Activated CD4-positive, alpha-beta T cell treated with anti-CD3 and anti-CD28 coated beads, Interleukin-2, amount 50 U/mL, for 4 hours (primary cell): ENCODE data around the gene C1GALT1C1L.
"Not testable (repeated sequence)": the region's sequence is repeated elsewhere in the genome, so short reads cannot be mapped to it uniquely, and the experiment has no call there.

Experiments
- DNase-seq, 2 experiments: peaks; one replicate each; pipeline ENCODE4 v3.0.0-alpha.2; 2020

C1GALT1C1L gene

DNA sequence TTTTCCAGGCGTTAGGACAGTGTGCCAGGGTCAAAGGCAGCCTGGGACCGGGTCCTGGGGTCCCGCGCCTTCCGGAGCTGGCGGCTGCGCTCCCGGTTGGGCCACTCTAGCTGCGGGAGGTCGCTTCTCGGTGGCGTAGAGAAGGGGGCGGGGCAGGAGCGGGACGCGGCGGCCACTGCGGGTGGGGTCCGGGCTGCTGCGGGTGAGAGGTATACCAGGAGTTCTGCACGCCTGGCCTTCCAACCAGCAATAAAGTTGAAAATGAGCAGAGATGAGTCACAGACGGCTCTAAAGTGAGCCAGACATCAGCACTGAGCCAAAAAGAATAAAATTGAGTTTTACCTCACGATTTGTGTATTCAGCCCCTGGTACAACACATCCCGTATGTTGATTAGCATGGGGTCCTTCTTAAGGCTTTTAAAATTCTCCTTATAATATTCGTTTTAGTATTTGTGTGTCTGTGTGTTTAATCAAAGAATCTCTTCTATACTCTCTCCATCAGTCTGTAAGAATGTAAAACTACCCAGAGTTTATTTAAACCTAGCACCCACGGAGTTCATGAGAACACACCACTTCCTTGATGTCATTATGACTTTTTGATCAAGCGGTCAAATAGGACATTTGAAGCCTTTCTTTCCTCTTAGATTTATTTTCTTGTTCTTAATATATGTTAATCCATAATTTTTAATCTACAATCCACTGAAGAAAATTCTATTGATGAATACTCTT lies at the start of gene C1GALT1C1L:
TSS of gene C1GALT1C1L (minus strand) at position 108 of the 729 bp plus-strand sequence. CDS start at position 1, 107 bp downstream.
- no peak for DNase-seq

DNA sequence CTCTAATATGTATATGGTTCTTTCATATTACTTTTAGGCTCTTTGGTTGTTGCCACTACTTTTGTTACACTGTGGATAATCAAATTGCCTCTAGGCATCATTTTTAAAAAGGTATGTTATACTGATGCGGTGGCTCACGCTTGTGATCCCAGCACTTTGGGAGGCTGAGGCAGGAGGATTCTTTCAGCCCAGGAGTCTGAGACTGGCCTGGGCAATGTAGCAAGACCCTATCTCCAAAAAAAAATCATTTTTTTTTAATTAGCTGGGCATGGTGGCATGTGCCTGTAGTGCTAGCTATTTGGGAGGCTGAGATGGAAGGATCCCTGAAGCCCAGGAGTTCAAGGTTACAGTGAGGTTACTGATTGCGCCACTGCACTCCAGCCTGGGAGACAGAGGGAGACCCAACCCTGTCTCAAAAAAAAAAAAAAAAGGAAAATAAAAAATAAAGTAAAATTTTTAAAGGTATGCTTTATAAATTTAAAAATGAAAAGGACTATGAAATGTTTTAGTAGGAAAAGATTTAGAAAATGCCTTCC lies 49.5 kb upstream of the C1GALT1C1L start:
- no peak for DNase-seq

DNA sequence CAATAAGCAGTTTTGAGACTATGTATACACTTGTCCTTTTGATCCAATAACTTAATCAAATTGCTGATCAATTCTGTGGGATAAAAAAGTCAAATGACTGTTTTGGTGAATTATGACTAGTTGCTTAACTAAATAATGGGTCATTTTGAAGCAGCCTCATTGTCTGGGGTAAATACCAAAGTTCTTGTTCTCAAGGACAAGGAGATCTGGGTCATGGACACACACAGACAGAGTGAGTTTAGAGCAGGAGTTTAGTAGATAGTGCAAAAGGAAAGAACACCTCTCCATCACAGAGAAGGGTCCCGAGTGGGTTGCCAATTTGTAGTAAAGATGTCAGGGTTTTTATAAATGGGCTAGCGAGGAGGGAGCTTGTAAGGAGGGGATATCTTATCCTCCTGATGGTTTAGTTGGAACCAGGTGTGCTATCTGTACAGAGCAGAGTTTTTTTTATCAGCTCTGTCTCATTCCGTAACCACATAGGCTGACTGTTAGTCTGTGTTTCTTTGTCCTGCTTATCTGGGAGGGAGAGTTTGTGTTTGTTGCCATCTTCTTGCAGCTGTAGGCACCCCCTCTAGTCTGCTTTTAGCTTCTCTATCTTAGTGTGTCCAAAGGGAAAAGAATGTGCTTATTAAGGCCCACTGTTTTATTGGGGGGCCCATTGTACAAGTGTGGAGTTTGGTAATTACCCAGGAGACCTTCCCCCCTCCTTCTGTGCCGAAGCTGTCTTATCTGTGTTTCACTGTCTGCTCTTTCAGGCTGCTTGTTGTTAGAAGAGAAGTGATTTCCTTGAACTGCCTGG lies 48.7 kb upstream of the C1GALT1C1L start:
- DNase-seq: no peak

GRCh38 chr2:43718530-43719124 lies 42.4 kb upstream of the C1GALT1C1L start:
- no peak for DNase-seq

DNA sequence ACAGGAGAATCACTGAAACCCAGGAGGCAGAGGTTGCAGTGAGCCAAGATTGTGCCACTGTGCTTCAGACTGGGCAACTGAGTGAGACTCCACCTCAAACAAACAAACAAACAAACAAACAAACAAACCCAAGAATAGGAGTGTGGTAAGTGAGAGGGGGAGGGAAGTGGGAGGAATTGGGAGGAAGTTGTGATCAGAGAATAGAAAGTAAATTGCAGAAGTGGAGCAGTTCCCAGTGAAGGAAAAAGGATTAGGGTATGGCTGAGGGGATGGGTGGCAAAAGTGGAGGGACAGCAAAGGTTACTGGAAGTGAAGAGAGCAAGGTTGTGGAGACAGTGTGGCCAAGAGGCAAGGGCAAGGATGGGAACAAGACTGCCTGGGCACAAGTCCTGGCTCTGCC lies 41.1 kb upstream of the C1GALT1C1L start:
- DNase-seq: no peak

DNA sequence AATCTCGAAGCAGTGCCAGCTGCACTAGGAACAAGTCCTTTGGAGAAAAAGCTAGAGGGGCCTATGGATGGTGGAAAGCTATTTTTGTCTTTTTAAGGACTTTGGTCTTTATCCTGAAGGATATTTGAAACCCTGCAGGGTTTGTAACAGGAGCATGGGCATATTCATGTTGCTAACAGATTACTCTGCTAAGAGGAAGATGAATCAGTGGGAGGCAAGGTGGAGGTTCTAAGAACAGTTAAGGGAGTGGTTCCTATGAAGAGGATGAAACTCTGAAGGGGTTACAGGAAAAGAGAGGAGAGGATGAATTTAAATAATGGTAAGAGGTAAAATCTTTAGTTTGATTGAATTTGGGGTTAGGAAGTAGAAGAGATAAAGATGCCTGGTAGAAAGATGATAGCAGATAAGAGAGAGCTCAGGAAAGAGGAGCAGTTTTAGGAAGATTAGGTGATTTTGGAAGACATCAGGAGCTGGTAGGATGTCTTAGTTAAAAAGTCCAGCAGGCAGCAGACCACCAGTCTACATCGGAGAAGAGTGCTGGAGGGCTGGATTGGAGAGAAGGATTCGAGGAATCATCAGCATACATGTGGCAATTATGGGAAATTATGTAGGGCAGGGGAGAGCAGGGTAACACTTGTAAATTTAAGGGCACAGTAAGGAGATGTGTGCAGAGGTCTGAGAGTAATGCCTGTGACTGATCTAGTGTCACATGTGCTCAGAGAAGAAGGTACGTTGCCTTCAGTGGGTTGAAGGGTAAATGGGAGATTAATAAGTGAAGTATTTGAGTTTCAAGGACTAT lies 39.3 kb upstream of the C1GALT1C1L start:
- DNase-seq: no peak

GRCh38 chr2:43714164-43714563 lies 37.9 kb upstream of the C1GALT1C1L start:
- DNase-seq: no peak

DNA sequence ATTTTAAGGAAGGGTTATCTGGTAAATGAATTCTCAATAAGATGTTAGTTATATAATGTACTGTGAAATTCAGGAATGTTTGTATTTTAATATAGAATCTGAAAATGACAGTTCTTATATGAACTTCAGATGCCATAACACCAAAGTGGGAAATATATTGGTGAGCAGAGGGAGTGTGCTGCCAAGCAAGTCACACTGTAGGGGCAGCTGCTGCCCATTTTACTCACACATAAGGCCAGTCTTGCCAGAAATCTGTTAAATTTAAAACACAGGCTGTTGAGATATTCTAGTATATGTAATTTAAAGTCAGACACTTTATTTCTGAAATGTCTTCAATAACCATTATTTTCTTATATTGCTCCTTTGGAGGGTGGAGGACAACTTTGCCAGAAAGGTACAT lies 34.6 kb upstream of the C1GALT1C1L start:
- no peak for DNase-seq

GRCh38 chr2:43708891-43709290 lies 32.7 kb upstream of the C1GALT1C1L start:
- DNase-seq: no peak

- no peak for DNase-seq
Measured at GRCh38 chr2:43708178-43708577, 31.9 kb upstream of the C1GALT1C1L start.

DNA sequence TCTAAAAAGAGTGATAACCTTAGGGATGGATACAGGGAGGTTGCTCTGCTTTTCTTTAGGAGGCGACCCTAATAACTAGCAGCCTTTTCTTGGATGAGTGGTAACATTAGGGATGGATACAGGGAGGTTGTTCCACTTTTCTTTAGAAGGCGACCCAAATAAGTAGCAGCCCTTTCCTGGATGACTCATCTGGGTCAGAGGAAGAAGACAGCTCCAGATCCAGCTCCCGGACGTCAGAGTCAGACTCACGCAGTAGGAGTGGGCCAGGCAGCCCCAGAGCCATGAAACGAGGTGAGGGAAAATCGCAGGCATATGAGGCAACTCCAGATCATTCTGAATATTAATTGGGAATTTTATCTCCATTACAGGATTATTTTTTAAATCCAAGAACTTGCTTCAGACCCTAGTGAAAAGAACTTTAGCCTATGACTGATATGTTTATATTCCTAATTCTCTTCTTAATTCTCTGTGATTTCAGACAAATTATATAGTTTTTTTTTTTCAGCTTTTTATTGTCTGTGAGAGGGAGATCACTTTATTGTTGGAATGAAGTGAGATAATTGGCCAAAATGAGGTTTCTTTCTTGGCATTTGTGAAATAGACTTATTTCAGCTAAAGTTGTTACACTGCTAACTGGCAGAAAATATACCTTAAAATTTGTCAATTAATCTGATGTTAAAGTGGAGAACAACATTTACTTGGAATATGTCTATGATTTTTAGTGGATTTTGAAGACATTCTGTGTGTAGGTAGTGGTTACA lies 31.2 kb upstream of the C1GALT1C1L start:
- no peak for DNase-seq

- DNase-seq: no peak
Measured at GRCh38 chr2:43701111-43701510, 24.9 kb upstream of the C1GALT1C1L start.

- DNase-seq: no peak
Measured at GRCh38 chr2:43699761-43700160, 23.5 kb upstream of the C1GALT1C1L start.

DNA sequence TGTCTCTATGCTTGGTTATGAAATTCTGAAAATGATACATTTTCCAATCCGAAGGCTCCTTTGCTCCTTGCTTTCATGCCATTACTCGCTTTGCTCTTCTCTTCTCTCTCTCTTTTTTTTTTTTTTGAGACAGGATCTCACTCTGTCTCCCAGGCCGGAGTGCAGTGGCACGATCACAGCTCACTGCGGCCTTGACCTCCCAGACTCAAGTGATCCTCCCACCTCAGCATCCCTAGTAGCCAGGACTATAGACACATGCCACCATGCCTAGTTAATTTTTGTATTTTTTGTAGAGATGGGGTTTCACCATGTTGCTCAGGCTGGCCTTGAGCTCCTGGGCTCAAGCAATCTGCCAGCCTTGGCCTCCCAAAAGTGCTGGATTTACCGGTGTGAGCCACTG lies 21.9 kb upstream of the C1GALT1C1L start:
- DNase-seq: not testable (repeated sequence)

DNA sequence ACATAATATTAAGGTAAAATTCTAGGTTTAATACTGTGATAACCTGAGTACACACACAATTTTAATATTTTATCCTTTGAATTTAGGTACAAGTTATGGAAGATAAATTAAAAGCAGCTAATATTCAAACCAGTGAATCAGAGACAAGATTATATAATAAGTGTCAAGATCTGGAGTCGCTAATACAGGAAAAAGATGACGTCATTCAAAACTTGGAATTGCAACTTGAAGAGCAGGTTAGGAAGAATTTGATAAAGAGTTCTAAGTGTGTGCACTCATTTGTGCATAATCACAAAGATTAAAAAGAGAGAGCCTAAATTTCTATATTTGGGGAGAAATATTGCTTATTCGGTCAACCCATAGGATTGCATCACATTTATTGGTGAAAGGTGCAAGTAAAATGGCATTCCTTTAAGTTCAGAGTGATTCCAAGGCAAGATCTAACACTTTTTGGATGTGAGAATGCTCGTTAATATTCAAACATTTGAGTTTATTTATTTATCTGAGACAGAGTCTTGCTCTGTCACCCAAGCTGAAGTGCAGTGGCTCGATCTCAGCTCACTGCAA lies 16.3 kb upstream of the C1GALT1C1L start:
- no peak for DNase-seq

DNA sequence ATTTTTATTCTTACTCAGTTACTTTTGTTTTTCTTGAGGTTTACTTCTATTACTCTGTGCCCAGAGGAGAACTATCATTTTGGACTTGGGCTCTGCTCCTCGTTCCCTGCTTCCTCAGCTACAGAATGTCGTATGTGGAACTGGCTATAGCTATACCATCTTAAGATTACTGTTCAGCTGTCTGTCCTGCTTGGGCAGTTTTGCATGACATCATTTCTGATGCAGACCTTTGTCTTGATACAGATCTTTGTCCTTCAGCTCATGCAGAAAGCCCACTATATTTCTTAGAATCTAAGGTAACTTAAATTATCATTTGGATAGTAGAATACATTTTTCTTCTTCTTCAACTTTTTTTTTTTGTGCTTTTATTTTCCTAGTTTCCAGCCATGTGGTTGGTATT lies 13.8 kb upstream of the C1GALT1C1L start:
- no peak for DNase-seq

DNA sequence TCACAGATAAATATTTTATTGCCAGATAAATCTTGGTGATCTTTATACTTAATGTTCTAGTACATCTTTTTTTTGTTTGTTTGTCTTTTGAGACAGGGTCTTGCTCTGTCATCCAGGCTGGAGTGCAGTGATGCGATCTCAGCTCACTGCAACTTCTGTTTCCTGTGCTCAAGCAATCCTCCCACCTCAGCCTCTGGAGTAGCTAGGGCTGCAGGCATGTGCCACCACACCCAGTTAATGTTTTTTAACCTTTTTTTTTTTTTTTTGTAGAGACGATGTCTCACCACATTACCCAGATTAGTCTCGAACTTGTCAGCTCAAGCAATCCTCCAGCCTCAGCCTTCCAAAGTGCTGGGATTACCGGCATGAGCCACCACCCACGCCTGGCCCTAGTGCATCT lies 9.1 kb upstream of the C1GALT1C1L start:
- DNase-seq: no peak

GRCh38 chr2:43677783-43678182 lies 1.6 kb upstream of the C1GALT1C1L start:
- DNase-seq: not testable (repeated sequence)

GRCh38 chr2:43675646-43676321 lies 445 bp downstream of the C1GALT1C1L start:
- DNase-seq: no peak

DNA sequence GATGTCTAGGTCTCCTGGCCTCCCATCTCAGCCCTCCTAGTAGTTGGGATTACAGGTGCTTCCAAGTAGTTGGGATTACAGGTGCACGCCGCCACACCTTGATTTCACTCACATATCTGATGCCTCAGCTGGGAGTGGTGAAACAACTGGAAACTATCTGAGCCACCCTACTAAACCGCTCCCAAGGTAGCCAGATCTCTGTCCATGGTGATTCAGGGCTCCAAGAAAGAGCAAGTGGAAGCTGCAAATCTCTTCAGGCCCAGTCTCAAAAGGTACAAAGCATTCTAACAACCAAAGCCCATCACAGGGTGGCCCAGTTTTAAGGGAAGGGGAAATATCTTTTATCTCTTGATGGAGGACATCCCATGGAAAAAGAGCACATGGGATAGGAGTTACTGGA lies 19.0 kb downstream of the C1GALT1C1L start:
- no peak for DNase-seq

GRCh38 chr2:43653506-43653905 lies 22.7 kb downstream of the C1GALT1C1L start:
- no peak for DNase-seq
